Mesothelial cell of epicardium (in vitro differentiated cells): Measurements from ENCODE around the gene TECPR1. TPM values are rescaled to one million over a fixed set of nuclear protein-coding genes. Genes with fewer than 3 reads are reported as not detected.
A peak's percentile ranks its signal among the peaks of the same experiment; 100 is the strongest.

Experiments
- DNase-seq, 2 experiments: peaks; one replicate each; pipeline ENCODE4 v3.0.0; 2021; ENCODE audit warnings: low spot score in 2 of 2; ENCODE audit not compliant: unreplicated experiment in 2 of 2
- H3K27ac Mint-ChIP-seq: 2 replicates; pipeline ENCODE4 v1.8.0; 2021; ENCODE audit warnings: mixed read lengths
- H3K27me3 Mint-ChIP-seq: 2 replicates; pipeline ENCODE4 v1.8.0; 2021; ENCODE audit warnings: low read depth, mixed read lengths
- H3K36me3 Mint-ChIP-seq: 2 replicates; pipeline ENCODE4 v1.8.0; 2021; ENCODE audit warnings: mixed read lengths
- H3K4me1 Mint-ChIP-seq: 2 replicates; pipeline ENCODE4 v1.8.0; 2021; ENCODE audit warnings: mixed read lengths
- H3K4me3 Mint-ChIP-seq: 2 replicates; pipeline ENCODE4 v1.8.0; 2021; ENCODE audit warnings: mild to moderate bottlenecking, moderate library complexity, mixed read lengths
- H3K9me3 Mint-ChIP-seq: 2 replicates; pipeline ENCODE4 v1.8.0; 2021; ENCODE audit warnings: mixed read lengths
- total RNA-seq: library from RNA; stranded (reverse); gene quantifications from 3 replicates; pipeline ENCODE4 v1.2.1, GENCODE V29; 2021
- TF ChIP-seq, protein P1 (sequence below): fragments of 200-600 bp; sonication (generic); IDR thresholded peaks from one replicate; pipeline ENCODE4 v1.5.0; 2021; ENCODE audit warnings: antibody characterized with exemption; ENCODE audit not compliant: unreplicated experiment

TECPR1 gene, protein sequence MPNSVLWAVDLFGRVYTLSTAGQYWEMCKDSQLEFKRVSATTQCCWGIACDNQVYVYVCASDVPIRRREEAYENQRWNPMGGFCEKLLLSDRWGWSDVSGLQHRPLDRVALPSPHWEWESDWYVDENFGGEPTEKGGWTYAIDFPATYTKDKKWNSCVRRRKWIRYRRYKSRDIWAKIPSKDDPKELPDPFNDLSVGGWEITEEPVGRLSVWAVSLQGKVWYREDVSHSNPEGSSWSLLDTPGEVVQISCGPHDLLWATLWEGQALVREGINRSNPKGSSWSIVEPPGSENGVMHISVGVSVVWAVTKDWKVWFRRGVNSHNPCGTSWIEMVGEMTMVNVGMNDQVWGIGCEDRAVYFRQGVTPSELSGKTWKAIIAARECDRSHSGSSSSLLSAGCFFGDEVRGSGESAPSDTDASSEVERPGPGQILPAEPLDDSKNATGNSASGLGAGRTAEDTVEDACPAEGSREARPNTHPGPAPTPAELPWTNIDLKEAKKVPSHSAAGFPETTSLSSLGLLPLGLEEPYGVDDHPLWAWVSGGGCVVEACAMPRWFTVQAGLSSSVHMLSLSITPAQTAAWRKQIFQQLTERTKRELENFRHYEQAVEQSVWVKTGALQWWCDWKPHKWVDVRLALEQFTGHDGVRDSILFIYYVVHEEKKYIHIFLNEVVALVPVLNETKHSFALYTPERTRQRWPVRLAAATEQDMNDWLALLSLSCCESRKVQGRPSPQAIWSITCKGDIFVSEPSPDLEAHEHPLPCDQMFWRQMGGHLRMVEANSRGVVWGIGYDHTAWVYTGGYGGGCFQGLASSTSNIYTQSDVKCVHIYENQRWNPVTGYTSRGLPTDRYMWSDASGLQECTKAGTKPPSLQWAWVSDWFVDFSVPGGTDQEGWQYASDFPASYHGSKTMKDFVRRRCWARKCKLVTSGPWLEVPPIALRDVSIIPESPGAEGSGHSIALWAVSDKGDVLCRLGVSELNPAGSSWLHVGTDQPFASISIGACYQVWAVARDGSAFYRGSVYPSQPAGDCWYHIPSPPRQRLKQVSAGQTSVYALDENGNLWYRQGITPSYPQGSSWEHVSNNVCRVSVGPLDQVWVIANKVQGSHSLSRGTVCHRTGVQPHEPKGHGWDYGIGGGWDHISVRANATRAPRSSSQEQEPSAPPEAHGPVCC
- 35.7 to 38.0 TPM (median 37.0 TPM) in 3 replicates for total RNA-seq

DNA sequence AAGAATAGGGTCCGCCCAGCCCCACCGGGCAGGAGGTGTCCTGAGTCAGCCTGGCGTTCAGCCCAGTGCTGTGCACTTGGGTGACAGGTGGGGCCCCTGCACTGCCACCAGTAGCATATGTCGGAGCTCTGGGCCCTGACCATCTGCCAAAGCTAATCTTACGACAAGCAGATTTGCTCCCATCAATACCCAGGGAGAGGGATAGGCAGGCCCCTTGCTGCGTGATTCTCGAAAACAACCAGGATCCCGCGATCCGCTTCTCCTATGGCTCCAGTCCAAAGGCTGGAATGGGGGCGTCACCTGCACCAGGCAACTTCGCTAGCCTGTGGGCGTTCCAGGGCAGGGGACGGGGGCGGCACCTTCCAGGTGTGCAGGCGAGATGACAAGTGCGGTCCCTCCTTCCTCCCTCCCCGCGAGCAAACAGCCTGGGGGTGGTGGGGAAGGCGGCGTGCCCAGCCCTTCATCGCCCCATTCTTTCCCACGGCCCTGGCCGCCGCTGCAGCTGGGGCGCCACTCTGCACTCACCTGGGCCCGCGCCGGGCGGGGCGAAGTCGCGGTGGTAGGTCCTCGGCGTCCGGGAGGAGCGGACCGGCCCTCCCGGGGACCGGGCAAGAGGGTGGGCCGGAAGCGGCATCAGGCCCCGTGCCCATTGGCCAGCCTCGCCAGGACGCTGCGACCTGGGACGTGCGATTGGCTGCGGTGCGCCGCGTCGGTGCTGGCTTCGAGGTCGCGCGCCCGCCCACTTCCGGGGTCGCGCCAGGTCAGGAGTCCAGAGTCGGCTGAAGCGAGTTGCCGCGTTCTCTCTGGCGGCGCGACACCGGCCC lies at the start of gene TECPR1:
Gene TECPR1 (minus strand): TSS at position 632 of the 824 bp plus-strand sequence. CDS start 6,086 bp downstream, outside the sequence.
- no peaks in the 10 kb centered on the region for H3K9me3 Mint-ChIP-seq
- H3K27me3 Mint-ChIP-seq = no peaks in the 10 kb centered on the region
- H3K27ac Mint-ChIP-seq = peak within 1 kb of the TSS; percentile 91
- H3K36me3 Mint-ChIP-seq = peaks cover 9% of the 10 kb centered on the region
- TF ChIP-seq, protein P1, sequence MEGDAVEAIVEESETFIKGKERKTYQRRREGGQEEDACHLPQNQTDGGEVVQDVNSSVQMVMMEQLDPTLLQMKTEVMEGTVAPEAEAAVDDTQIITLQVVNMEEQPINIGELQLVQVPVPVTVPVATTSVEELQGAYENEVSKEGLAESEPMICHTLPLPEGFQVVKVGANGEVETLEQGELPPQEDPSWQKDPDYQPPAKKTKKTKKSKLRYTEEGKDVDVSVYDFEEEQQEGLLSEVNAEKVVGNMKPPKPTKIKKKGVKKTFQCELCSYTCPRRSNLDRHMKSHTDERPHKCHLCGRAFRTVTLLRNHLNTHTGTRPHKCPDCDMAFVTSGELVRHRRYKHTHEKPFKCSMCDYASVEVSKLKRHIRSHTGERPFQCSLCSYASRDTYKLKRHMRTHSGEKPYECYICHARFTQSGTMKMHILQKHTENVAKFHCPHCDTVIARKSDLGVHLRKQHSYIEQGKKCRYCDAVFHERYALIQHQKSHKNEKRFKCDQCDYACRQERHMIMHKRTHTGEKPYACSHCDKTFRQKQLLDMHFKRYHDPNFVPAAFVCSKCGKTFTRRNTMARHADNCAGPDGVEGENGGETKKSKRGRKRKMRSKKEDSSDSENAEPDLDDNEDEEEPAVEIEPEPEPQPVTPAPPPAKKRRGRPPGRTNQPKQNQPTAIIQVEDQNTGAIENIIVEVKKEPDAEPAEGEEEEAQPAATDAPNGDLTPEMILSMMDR = no peak
- peak within 1 kb of the TSS; percentile 92 for H3K4me3 Mint-ChIP-seq
- peaks cover 24% of the 10 kb centered on the region for H3K4me1 Mint-ChIP-seq
- DNase-seq = peak; percentile 68 to 83

DNA sequence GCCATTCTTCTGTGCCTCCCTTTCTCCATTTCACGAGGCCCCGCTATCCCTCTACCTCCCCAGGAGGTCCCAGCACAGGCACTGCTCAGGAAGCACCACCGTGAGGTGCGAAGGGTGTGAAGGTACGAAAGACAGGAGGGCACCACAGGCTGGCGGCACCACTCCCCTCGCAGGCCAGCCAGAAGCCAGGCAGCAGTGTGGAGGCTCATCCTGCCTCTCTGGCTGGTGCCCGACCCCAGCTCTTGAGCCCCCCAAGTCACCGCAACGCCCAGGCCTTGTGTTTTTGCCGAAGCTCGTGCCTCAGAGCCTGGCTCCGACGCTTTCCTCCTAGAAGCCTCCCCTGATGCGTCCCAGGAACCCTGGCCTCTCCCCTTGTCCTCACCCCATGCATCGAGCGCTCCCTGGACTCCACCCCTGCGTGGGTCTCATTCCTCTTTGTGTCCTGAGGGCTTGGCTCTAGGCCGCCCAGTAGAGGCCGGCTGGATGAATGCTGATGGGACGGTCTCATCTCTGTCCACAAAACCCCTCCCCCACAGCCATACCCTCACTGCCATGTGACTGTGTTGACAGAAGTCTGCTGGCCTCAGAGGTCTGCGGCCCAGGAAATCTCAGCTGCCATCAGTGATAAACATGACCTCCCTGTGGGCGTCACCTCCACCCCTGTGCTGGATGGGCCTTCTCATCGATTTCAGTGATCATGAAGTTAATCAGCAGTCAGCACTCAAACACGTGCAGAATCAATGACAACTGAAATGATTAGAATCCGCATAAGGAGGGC lies 48.8 kb upstream of the TECPR1 start:
- DNase-seq = no peak
- Mint-ChIP-seq H3K4me1 (peaks cover 13% of the 10 kb centered on the region), H3K36me3 (peaks cover 17% of the 10 kb centered on the region), H3K4me3 (no peak overlapping the region), H3K27ac (no peak overlapping the region), H3K27me3 (no peaks in the 10 kb centered on the region), H3K9me3 (no peaks in the 10 kb centered on the region)
- TF ChIP-seq, protein P1 = no peak

DNA sequence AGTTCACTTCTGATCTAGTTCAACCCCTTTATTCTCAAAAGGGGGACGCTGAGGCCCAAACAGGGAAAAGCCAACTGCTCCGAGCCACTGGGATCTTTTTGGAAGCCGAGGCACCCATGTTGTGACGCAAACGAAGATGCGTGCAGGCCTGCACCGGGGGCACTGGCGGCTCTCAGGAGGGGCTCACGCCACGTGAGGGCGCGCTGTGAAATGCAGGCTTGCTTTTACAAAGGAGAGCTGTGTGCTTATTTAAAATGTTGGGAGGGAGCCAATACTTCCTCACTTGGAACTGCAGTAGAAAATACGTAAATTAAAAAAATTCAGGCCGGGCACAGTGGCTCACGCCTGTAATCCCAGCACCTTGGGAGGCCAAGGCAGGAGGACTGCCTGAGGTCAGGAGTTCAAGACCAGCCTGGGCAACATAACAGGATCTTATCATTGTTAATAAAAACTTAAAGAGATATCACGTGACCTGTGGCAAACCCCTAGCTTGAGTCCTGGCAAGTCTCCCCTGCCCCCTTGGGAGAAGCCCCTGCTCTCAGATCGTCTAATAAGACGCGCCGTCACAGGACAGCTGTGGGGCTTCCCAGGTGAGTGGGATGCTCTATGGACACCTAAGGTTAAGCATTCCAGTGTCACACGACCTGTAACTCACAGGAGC lies 45.7 kb upstream of the TECPR1 start:
- H3K36me3 Mint-ChIP-seq = peaks cover 12% of the 10 kb centered on the region
- H3K4me1 Mint-ChIP-seq = no peaks in the 10 kb centered on the region
- no peaks in the 10 kb centered on the region for H3K9me3 Mint-ChIP-seq
- no peak for DNase-seq
- H3K27ac Mint-ChIP-seq = no peak overlapping the region
- no peaks in the 10 kb centered on the region for H3K27me3 Mint-ChIP-seq
- TF ChIP-seq, protein P1 = no peak
- no peak overlapping the region for H3K4me3 Mint-ChIP-seq

DNA sequence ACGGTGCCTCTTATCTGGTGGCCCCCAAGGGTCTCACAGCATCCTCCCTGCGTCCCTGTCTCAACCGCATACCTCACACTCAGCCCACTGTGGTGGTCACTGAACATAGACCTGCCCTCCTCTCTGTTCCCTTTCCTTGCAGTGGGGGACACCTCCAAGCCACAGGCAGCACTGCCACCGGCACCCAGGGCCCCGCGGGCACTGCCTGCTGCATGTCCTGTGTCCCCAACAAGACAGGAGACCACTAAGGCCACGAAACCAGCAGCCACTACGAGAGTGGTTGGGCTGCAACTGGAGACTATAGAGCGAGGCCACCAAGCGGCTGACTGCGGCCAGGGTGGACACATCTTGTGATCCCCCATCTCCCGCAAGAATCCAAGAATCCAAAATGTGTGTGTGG lies 44.8 kb upstream of the TECPR1 start:
- Mint-ChIP-seq H3K27ac (no peak overlapping the region), H3K4me1 (no peaks in the 10 kb centered on the region), H3K27me3 (no peaks in the 10 kb centered on the region), H3K4me3 (no peak overlapping the region), H3K9me3 (no peaks in the 10 kb centered on the region), H3K36me3 (peaks cover 13% of the 10 kb centered on the region)
- DNase-seq = no peak
- TF ChIP-seq, protein P1 = no peak
